Stimulated activated CD4-positive, alpha-beta T cell treated with anti-CD3 and anti-CD28 coated beads, Interleukin-4, amount 100 ng/mL, for 24 hours (primary cell): ENCODE data around the gene DNAJA4.

ENCODE experiments used
- DNase-seq: peaks from one replicate; pipeline ENCODE4 v3.0.0-alpha.2; 2020

The DNAJA4 gene

DNA sequence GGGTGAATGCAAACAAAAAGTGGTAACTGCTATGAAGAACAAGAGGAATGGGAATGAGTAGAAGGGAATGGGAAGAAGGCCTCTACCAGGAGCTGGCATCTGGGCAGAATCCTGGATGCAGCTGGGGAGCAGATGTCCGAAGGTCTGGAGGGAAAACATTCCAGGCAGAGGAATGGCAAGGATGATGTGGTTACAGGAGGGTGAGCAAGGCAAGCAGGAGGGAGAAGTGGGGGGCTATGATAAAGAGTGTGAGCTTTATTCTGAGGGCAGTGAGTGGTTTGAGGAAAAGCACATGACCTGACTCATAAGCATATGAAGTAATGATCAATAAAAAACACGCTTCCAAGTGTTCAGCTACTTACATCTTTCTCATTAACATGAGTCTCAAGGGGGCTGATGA lies 18.0 kb downstream of the DNAJA4 start:
- DNase-seq = no peak

DNA sequence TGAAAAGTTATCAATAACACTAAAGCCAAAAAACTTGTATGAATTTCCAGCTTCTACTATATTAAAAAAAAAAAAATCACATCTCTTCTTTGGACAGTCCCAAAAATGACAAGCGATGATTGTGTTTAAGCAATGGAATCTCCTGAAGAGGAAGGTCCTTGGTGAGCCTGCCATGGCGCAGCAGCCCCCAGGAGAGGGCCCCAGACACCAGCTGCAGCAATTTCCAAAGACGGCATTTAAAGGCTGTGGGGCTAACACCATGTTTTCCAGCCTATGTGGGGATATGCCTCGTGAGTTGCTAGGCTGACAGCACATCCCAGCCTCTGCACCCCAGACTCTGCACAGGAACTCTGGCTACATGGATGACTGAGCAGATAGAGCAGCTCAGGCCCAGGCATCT lies 20.4 kb downstream of the DNAJA4 start:
- no peak for DNase-seq

DNA sequence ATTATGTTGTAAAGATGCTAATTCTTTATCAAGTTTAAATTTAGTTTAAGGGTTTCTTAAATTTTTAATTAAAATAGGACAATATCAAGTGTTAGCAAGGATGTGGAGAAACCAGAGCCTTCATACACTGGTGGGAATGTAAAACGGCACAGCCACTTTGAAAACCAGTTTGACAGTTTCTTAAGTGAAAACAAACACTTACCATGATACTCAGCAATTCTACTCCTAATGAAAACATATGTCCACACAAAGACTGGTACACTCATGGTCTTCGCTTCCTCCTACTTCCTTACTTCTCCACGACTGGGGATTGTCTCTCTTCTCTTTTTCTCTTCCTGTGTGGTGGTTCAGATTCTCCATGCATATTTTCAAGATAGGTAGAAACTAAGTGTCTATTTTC lies 25.9 kb downstream of the DNAJA4 start:
- no peak for DNase-seq

DNA sequence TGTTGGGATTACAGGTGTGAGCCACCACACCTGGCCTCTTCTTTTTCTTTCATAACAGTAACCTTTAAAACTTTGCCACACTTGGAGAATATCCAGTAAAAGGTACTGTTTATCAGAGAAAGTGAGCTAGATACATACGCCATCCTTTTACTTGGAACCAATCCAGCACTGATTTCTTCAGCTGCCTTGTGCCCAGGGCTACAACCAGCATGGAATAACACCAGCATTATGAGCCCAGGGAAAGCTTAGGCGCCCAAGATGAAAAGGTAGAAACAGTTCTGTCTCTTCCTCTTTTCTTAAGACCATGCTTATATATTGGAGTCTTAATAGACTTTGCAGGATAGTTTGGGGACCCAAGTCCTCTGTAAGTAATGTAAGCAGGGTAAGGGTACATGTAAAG lies 26.7 kb downstream of the DNAJA4 start:
- DNase-seq = no peak

DNA sequence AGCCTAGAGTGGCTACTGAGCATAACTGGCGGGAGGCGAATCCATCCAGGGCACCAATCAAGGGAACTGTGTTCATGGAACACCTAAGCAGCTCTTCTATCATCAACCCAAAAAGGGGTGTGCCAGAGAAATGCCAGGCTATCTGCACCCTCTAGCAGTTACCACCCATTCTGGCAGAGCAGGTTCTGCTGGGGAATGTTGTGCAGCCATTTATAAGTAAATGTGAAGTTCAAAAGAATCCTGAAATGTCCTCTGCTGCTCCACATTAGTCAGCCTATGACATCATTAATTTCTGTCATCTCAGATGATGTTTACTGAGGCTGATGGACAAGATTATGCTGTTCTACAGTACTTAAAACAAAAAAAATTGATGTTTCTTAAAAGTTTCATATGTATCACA lies 27.3 kb downstream of the DNAJA4 start:
- DNase-seq = no peak

DNA sequence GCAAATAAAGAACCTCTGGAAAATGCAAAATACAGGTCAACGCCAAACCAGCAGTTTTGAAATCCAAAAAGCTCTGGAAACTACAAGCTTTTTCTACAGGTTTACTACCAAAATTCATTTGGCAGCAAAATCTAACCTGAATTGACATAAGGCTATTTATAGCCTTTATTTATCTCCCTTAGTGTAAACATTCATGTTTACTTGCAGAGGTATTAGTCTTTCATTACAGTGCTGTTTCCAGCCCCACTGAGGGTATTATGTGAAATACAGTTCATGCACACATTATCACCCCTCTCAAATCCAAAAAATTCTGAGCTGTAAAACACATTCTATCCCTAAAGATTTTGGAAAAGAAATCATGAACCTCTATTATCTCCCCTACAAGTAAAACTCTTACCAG lies 27.9 kb downstream of the DNAJA4 start:
- no peak for DNase-seq

DNA sequence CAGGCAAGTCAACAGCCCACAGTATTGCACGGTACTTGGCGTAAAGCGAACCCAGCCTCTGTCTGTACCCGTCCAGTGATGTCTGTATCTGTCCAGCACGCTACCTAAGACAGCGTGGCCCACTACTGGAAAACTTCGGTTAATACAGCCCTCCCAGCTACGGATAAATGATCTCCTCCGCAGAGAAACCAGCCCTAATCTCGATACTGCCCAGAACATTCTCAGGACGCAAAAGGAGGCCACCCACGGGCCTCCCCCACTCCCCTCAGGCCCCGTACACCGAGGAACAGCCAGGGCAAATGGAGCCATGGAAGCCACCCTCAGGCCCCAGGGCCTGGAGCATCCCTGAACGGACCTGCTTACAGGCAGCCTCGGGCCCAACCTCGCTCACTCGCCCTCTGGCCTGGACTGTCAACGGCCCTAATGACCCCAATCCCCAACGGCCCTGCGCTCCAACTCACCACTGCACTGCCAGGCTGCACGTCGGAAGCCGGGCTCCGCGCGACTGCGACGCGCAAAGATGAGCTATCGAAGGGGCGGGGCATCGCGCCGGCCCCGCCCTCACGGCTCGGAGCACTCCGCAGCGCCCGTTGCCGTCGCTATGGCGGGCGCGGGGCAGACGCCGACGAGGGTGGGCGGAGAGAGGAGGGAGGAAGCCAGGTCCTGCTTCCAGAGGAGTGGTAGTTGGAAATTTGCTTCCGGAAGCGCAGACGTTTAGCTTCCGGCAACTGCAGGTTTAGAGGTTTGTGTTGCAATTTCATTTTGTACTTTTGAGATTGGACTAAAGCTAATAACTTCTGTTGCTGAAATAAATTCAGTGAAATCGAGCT lies 35.0 kb downstream of the DNAJA4 start, which contains the start of gene SKIC8:
TSS of gene SKIC8 (minus strand) at position 509 of the 830 bp plus-strand sequence. CDS start 3,923 bp downstream, outside the sequence.
- peak; percentile 90 for DNase-seq

DNA sequence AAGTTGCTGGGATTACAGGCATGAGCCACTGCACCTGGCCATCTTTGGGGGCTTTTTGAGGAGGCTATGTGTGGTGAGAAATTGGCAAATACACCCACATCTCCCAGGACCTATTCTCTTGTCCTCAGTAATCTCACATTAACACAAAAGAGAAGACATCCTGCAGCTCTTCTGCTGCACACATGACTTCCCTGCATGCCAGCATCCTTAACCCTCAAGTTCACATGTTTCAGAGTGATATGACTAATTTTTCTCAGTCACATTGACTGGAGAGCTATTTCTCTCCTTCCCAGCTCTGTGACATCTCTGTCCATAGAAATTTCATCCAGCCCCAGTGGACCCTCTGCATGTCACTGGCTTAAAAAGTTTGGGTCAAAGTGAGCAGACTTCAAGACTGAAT lies 37.0 kb downstream of the DNAJA4 start:
- no peak for DNase-seq

DNA sequence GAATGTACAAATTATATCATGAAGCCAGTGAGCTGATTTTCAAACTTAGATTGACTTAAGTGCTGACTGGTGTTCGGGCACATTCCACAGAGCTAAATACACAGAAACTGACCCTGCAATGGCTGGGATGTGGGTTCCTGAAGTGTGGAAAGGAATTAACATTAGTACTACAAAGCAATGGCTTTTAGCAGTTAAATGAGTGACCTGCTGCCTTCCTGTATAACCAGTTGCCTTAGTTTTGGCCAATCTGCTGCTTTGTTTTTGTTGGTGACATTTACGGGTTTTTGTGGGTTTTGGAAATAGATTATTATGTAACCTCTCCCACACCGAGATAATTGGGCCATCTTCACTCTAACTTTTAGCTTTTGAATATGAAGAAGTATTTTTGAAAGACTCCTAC lies 37.5 kb downstream of the DNAJA4 start:
- no peak for DNase-seq

DNA sequence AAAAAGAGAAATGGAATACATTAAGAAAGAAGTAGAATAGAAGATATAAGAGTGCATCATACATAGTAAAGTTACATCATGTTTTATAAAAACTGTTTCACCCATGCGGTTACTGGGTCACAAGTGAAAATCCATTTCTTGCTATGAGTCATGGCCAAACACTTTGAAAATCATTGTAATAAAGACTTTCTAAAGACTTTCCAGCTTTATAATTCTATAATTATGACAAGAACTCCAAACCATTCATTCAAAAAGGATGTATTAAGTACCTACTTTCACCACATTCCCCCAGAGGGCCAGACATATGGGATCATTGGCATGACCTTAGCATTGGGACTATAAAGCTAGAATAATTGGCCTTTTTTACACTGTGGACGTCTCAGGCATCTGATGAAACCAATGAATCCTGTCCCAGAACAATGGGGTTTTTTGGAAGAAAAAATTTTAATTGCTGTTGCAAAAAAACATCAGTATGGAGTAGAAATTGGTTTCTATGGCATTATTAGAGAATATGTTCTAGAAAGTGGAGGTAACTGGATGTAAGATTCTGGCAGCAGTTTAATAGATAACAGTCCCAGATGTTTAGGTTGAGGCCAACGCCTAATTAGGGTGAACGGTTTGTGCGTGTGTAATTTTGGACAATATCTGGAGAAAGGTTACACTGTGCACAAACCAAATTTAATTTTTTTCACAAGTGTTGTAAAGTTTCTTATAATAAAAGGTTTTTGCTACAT lies 38.4 kb downstream of the DNAJA4 start:
- DNase-seq = no peak

DNA sequence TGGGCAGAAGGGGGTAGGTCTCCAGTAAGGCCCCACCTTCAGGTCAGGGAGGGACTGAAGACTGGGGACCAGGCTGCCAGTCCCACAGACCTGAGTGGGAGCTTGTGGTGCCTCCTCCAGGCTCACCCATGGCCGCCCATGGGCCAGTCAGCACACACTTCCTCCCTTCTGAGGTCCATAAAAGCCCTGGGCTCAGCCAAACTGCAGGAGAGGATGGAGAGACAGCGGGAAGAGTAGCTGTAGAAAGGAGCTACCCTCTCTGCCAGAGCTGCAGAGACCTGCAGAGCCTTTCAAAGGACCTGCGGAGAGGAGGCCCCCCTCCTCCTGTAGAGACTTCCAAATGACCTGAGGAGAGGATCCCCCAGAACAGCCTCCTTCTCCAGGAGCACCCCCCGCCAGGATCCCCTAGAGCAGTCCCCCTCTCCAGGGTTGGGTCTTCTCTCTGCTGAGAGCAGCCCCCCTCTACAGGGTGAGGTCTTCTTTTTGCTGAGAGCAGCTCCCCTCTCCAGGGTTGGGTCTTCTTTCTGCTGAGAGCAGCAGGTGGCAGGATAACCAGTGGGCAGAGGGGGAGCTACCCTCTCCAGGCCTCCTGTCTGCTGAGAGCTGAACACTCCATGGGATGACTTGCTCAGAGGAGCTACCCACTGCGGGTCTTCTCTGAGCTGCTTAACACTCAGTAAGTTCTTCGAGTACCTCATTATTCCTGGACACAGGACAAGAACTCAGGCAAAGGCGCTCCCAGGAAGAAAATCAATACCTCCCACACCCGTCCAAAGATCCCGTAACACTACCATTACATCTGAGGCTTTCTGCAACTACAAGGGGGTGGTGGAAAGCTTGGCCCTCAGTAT lies 40.1 kb downstream of the DNAJA4 start:
- no peak for DNase-seq

DNA sequence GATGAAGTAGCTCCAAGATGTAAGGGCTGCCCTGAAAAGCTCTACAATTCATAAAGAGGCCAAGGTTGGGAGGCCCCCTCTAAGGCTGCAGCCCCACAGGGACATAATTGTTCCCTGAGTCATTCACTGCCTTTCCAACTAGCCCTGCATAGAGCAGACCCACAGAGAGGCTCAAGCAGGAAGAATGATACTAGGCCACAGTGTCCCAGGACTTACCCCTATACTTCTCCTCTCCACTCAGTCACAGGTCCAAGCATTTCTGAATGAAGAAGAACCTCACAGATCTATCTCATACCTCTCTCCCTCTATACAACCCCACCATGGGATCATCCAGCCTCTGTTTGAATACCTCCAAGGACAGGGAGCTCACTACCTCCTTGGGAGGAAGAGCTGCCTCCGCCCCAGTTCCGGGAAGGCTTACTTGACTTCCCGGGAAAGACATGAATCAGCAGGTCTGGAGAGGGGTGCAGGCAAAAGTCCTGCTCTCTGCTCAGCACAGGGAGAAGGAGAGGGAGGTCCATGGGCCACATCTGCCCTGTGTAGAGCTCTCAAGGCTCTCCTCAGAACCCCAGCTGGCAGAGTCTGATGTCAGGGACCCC lies 41.9 kb downstream of the DNAJA4 start:
- DNase-seq = no peak

DNA sequence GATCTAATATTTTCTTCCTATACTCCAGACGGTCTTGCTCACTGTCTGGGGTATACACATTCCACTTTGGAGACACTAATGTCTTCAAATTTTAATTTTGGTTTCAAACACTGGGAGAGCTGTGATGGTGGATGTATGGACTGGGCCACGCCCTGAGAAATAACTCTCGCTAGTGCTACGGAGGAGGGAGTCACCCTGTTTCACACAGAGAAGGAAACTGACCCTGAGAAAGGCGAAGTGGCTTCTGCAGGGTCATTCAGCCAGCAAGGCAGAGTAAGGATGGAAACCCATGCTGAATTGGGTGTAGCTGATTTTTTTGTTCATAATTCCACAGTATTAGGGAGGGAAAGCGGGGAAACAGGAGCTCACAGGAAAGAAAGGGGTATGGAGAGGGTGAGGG lies 43.6 kb downstream of the DNAJA4 start:
- no peak for DNase-seq

DNA sequence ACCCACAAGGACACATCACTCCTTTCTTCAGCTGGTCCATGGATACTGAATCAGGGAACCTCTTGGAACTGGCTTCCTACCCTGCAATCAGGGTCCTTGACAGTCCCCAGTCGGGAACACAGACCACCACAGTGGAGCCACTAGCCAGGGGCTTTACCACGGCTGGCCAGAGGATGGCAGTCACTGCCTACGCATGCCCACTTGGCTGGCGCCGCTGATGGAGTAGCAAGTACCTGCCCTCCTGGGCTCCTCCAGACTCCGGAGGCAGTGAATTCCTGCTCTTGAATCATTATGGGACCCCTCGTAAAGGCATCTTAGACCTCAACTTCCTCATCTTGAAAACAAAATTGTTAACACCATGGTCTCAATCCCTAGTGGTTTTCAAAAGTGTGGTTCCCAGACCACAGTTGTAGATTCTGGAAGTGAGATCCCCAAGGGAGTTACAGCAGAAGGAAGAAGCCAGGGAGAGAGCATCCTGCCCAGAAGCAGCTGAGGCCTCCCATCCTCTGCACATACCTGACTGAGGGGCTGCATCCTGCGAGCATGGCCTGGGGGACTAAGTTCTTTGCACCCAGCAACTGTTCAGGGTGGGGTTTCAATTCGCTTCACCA lies 44.2 kb downstream of the DNAJA4 start:
- DNase-seq = peak; percentile 37

DNA sequence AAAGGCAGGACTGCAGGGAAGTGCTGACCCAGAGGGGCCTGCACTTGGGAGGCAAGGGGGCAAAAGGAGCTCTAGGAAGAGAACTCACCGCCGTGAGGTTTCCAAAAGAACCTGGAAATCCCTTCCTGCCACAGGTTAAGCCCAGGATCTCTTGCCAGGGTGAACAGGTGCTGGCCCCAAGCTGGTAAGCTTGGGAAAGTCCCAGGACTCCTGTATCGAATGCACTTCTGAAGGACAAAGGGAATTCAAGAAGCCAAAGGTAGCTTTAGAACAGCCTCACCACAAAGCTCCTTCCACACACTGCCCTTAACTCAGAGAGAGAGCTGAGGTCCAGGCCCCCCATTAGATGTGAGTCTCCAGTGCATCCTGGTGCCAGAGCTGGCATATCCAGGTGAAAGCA lies 46.9 kb downstream of the DNAJA4 start:
- DNase-seq = no peak

DNA sequence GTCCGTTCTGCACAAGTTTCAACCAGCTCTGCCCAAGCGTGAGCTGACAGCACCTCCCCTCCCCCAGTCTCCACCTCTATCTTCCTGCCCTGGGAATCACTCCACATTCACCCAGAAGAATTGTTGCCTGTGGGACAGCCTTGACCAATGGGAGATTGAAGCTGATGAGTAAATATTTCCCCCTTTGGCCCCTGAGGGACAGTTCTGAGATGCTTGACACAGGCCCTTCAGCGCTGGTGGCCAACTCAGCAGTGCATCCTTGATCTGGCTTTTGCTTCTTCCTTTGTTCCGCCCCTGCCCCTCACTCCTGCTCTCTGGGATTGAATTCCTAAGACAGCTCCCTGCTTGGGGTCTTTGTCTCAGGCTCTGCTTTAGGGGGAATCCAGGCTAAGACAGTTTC lies 48.2 kb downstream of the DNAJA4 start:
- DNase-seq = no peak

DNA sequence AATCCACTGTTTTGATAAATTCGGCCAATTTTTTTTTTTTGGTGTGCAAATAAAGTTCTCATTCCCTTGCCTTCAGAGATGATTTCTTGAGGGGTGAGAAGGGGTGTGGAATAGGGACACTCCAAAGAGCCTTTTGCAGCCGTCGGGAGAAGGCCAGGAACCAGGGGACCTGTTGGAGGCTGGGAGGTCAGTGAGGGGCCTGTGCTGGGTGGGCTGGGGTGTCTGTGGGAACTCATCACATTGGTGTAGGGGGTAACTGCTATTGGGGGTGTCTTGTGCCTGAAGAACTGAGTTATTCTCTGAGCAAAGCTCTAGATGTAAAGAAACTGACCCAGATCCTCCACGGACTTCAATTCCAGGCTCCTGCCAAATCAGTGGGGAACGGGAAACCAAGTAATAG lies 48.6 kb downstream of the DNAJA4 start:
- DNase-seq = no peak

DNA sequence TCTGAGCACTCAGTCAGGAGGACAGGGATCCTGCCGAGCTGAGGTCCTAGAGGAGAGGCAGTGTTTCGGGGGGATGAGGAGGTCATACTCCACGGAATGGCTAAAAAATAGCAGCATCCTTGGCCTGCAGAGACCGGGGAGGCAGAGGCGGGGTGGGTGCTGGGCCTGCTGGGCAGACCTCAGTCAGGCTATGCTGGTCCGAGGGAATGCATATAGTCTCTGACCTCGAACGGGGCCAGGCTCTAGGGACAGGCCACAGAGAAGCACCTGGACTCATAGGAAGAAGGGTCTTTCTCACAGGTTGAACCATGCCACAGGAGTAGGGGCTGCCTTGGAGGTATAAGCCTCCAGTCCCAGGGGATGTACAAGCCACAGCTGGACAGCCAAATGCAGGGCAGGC lies 49.0 kb downstream of the DNAJA4 start:
- no peak for DNase-seq

DNA sequence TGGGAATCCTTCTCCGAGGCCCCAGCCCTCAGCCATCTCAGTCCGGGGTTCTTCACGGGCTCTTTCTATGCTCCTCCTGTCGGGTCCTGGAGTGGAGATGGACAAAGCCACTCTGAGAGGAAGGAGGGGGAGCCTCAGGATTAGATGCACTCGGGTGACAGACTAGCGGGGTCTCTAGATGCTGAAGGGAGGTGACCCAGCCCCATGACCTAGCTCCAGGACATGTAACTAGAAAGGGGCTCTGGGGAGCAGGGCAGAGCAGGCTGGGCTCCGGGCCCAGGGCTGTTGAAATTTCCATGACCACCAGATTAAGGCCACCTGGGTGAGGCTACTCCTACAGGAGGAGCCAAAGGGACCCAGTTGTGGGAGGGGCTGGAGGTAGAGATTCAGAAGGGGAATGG lies 49.8 kb downstream of the DNAJA4 start:
- DNase-seq = no peak

DNA sequence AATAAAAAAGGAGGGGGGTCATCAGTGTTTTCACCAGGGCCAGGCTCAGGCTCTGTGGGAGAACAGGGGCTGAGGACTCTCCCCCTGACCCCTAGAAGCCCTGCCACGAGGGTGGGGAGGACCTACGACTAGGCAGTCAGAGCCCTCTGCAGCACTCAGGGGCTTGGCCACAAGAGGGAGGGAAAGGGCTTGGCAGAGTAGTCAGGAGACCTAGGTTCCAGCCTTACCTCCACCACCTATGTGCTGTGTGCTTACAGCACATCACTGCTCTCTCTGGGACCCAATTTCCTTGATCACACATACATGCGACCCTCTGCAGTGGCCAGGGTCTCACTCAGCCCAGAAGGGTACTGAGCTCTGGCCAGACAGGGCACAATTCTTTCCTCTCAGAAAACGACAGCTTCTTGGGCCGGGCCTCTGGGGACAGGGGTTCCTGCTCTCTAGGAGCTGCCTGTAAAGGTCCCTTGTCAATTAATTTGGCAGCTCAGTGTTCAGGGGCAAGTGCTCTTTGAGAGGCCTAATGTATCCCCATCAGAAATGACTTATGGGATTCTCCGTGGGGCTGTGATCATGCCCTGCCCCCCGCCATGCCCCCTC lies 51.4 kb downstream of the DNAJA4 start:
- no peak for DNase-seq

DNA sequence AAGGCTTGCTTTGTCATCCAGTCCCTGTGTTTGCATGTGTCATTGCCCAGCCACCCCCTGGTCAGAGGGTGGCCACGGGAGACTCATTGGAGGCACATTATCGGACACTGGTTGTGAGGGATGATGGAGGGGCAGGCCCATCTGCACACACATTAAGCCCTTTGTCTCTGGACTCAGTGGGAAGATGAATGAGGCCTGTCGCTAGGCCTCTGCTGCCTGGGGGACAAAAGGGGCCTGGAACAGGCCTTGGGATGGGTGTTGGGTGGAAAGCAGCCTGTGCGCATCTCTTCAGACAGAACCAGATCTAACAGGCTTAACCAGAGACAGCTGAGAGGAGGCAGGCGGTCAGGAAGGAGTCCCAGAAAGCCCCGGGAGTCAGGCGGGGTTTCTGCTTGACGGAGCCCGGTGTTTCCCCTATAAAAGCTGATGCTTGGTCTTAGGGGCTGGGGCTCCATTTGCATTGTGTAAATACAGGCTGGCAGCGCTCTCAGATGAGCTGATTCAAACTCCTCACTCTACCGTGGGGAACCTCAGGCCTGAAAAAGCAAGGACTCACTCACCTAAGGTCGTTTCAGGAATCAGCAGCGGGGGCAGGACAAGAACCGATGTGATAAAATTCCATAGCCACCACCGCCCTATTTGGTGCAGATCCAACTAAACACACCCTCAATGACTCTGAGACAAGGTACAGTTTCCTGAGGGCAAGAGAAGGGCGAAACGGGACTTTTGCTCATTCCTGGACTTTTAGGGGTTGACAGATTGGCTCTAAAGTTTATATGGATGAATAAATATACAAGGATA lies 52.1 kb downstream of the DNAJA4 start:
- DNase-seq = no peak
